K562 (cell line): ENCODE measurements around the gene HEPACAM.

Experiments used
- MCM3 ChIP-seq: fragments of 450-650 bp; IDR thresholded peaks from 2 replicates; pipeline ENCODE4 v1.6.1; 2016
- POLR2A ChIP-seq: fragments of 450-650 bp; conservative IDR thresholded peaks from 2 replicates; pipeline ENCODE4 v1.6.1; 2016
- TGIF2 ChIP-seq: sonication (generic); formaldehyde crosslinking; IDR thresholded peaks from 2 replicates; pipeline ENCODE4 v1.8.1; 2022; ENCODE audit warnings: mild to moderate bottlenecking, missing genetic modification reagents, moderate library complexity
- ZNF668 ChIP-seq: fragments of 250-450 bp; sonication (Bioruptor Pico); IDR thresholded peaks from 2 replicates; pipeline ENCODE4 v1.8.0; 2022; ENCODE audit warnings: mild to moderate bottlenecking, inconsistent platforms
- TF ChIP-seq, protein P1 (sequence below): fragments of 250-450 bp; sonication (Bioruptor Pico); IDR thresholded peaks from 2 replicates; pipeline ENCODE4 v1.6.1; 2021; ENCODE audit warnings: mild to moderate bottlenecking

DNA sequence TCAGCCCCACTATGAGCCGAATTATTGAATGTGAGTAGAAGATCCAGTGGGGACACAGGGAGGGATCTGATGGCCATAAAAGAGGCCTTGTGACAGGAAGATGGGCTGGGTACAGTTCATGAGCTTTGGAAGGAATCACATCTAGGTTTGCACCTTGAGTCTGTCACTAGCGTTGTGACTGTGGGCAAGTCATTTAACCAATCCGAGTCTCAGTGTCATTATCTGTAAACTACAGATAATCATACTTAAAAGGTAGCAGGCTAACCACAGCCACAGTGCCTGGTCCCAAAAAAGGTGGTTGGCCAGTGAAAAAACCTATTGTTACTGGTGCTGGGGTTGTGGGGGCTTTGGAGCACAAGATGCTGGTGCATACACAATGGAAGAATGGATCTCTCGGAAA, 13.0 kb downstream of the HEPACAM start:
- no peak for TF ChIP-seq TGIF2 (CRISPR knock-in tag)
- TF ChIP-seq ZNF668 (CRISPR knock-in tag): no peak
- no peak for TF ChIP-seq POLR2A
- TF ChIP-seq, protein P1, sequence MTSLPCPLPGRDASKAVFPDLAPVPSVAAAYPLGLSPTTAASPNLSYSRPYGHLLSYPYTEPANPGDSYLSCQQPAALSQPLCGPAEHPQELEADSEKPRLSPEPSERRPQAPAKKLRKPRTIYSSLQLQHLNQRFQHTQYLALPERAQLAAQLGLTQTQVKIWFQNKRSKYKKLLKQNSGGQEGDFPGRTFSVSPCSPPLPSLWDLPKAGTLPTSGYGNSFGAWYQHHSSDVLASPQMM (CRISPR knock-in tag): no peak
- no peak for TF ChIP-seq MCM3
